Stimulated activated naive CD8-positive, alpha-beta T cell treated with anti-CD3 and anti-CD28 coated beads, Interleukin-15, Interleukin-2, amounts not matched to agents 100 ng/mL and 50 ng/mL, for 24 hours (primary cell): ENCODE data around the gene COL5A3.

ENCODE experiments used
- H3K27ac Mint-ChIP-seq: one replicate; pipeline ENCODE4 v1.8.0; 2021; ENCODE audit warnings: mild to moderate bottlenecking, mixed read lengths
- H3K27me3 Mint-ChIP-seq: one replicate; pipeline ENCODE4 v1.8.0; 2021; ENCODE audit warnings: mixed read lengths
- H3K36me3 Mint-ChIP-seq: one replicate; pipeline ENCODE4 v1.8.0; 2021; ENCODE audit warnings: low read depth, mixed read lengths
- H3K4me1 Mint-ChIP-seq: one replicate; pipeline ENCODE4 v1.8.0; 2021; ENCODE audit warnings: low read depth, mixed read lengths
- H3K4me3 Mint-ChIP-seq: one replicate; pipeline ENCODE4 v1.8.0; 2021; ENCODE audit warnings: mild to moderate bottlenecking, mixed read lengths
- H3K9me3 Mint-ChIP-seq: one replicate; pipeline ENCODE4 v1.8.0; 2021; ENCODE audit warnings: mixed read lengths

The COL5A3 gene

DNA sequence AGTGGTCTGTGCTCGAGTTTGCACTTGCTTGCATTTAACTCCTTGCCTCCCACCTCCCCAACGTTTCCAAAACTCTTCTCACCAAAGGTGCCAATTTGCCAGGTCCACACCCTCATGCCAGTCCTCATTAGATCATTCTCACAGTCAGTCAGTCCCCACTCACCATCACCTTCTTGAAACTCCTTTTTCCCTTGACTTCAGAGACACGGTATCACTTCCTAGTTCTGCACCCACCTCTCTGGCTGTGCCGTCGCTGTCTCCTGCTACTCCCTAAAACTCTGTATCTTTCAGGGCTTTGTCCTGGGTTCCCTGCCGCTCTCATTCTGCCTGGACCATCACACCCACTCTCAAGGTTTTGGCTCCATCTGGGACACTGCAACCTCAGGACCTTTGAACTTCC lies 93.6 kb downstream of the COL5A3 start:
- Mint-ChIP-seq H3K27ac (no peak overlapping the region), H3K27me3 (peaks cover 33% of the 10 kb centered on the region), H3K4me3 (no peak overlapping the region), H3K36me3 (no peaks in the 10 kb centered on the region), H3K4me1 (peaks cover 10% of the 10 kb centered on the region), H3K9me3 (no peaks in the 10 kb centered on the region)

DNA sequence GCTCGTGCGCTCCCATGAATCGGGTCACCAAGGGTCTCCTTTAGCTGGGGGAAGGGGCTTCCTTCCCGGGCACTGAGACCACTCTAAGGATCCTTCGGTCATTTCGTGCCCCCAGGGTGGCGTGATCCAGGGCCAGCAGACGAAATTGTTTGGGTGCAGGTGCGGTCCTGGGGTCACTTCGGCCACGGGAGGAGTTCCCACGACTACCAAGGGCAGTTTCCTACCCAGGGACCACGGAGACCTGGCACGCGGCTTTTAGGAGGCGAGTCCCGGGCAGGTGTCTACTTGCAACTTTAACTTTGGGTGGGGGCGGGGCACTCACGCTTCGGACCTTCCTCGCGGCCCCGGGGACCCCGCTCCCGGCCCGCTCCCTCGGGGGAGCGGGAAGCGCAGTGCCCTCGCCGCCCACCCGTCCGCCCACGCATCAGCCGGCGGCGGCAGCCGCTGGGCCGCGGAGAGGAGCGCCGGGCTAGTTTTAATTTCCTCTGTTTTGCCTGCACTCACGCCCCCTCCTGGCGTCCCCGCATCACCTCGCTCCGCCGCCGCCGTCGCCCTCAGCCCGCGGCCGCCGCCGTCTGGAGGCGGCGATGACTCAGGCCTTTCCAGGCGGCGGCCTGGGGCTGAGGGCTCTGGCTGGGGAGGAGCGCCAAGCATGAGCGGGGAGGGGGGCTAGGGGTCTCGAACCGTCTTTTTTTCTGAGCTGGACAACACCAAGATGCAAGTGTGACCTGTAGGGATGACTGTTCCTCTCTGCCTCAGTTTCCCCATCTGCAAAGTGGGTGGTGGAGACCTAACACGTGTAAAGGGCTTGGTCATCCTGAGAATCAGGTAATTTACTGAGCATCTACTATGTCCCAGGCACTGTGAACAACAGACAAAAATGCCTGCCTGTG lies 95.7 kb downstream of the COL5A3 start:
- Mint-ChIP-seq H3K27ac (no peak overlapping the region), H3K36me3 (no peaks in the 10 kb centered on the region), H3K27me3 (peaks cover 34% of the 10 kb centered on the region)

DNA sequence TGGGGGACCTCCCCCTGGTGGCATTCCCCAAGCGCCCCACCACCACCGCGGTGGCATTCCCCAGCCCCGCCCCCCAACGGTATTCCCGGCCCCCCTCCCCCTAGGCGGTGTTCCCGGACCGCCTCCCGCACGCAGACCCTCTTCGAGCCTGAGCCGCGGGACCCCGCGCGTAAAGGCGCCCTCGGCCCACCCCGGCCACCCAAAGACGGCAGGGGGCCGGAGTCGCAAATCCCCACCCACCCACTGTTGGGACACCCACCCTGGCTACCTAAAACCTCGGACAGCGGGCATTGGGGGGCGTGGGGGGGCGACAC lies 96.3 kb downstream of the COL5A3 start:
- H3K9me3 Mint-ChIP-seq: no peaks in the 10 kb centered on the region
- peak overlapping the region; percentile 75 for H3K4me3 Mint-ChIP-seq
- H3K27me3 Mint-ChIP-seq: peaks cover 40% of the 10 kb centered on the region
- no peak overlapping the region for H3K27ac Mint-ChIP-seq
- no peaks in the 10 kb centered on the region for H3K36me3 Mint-ChIP-seq
- peaks cover 10% of the 10 kb centered on the region for H3K4me1 Mint-ChIP-seq

More for the DNA sequence above, 95.7 kb downstream of the COL5A3 start:
- Mint-ChIP-seq H3K9me3 (no peaks in the 10 kb centered on the region), H3K4me1 (peaks cover 10% of the 10 kb centered on the region), H3K4me3 (peak overlapping the region; percentile 75)

DNA sequence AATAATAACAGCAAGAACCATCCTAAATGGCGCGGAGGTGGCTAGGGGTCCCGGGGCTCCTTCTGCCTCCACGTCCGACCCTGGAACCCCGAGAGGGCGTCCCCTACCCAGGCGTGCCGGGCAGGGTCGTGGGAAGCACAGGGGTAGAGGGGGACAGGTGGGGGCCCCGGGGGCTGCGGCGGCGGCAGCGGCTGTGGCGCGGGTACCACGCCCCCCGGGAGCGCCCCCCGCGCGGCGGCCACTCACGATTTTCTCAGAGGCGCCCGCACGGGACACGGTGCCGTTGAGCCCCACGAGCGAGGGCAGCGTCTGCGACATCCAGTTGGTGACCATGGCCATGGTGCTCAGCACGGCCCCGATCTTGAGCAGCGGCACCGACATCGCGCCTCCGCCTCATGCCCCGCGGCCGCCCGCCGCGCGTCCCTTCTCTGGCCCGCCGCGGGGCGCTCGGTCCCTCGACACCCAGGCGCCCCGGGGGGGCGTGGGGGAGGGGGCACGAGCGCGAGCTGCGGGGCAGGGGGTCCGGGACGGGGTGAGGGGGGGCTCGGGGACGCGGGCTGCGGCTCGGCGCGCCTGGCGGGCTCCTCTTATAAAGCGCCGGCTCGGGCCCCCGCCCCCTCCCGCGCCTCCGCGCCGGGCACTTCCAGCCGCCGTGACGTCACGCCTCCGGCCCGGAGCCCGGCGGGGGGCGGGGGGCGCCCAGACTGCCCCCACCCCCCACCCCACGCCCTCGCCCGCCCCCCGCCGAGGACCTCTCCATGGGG lies 96.9 kb downstream of the COL5A3 start:
- H3K27me3 Mint-ChIP-seq: peaks cover 35% of the 10 kb centered on the region
- H3K4me1 Mint-ChIP-seq: peaks cover 10% of the 10 kb centered on the region
- H3K27ac Mint-ChIP-seq: no peak overlapping the region
- no peaks in the 10 kb centered on the region for H3K36me3 Mint-ChIP-seq
- no peaks in the 10 kb centered on the region for H3K9me3 Mint-ChIP-seq
- peak overlapping the region; percentile 59 for H3K4me3 Mint-ChIP-seq

DNA sequence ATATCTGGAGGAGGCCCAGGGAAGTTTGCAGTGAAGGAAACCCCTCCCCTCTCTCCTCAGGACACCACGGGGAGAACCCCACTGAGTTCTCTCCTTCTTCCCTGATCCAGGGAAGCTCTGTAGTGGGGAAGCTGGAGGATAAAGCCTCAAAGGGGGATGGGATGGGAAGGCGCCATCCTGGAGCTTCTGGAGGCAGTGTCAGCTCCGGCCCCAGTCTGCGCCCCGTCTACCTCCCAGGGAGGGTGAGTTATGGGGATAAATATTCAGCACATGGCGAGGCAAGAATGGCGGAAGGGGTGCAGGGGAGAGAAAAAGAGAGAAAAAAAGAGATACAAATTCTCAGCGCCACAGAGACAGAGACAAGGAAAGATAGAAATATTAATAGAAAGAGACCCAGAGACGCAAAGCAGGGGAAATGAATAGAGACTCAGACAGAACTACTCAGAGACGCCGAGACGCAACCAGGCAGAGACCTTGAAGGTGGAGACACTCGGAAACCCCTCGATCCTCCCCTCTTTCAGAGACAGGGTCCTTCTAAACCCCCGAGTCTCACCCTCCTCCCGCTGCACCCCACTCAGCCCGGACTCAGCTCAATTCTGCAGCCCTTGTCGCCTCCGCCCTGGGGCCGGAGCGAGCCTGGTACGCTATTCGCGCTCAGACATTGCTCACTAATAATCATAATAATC lies 97.6 kb downstream of the COL5A3 start:
- H3K4me3 Mint-ChIP-seq: peak overlapping the region; percentile 59

DNA sequence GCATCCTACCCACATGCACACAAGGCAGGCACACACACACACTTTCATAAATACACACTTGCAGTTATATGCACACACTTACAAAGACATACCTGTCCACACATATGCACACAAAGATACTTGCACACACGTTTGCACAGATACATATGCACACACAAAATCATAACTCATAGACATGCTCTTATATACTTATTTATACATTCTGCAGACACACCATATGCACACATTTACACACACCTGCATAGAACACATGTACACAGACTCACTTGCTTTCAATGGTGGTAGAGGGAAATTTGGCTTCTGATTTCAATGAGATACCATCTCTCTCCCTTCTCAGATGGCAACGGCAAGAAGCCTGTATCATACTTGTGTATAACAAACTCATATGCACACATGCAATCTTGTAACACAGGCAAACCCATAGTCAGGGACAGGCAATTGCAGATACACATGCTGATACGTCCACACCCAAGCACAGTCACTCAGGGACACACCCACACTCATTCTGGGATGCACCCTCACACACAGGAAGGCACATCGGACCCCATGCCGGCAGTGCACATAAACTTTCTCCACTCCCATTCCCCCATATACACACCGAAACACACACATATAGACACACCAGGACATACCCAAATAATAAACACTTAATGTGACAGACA lies 98.6 kb downstream of the COL5A3 start:
- Mint-ChIP-seq H3K4me3 (no peak overlapping the region), H3K36me3 (no peaks in the 10 kb centered on the region), H3K4me1 (peaks cover 10% of the 10 kb centered on the region), H3K27ac (no peak overlapping the region), H3K27me3 (peaks cover 24% of the 10 kb centered on the region), H3K9me3 (no peaks in the 10 kb centered on the region)

More for the DNA sequence above, 97.6 kb downstream of the COL5A3 start:
- Mint-ChIP-seq H3K4me1 (peaks cover 10% of the 10 kb centered on the region), H3K9me3 (no peaks in the 10 kb centered on the region), H3K27ac (no peak overlapping the region), H3K36me3 (no peaks in the 10 kb centered on the region), H3K27me3 (peaks cover 34% of the 10 kb centered on the region)

DNA sequence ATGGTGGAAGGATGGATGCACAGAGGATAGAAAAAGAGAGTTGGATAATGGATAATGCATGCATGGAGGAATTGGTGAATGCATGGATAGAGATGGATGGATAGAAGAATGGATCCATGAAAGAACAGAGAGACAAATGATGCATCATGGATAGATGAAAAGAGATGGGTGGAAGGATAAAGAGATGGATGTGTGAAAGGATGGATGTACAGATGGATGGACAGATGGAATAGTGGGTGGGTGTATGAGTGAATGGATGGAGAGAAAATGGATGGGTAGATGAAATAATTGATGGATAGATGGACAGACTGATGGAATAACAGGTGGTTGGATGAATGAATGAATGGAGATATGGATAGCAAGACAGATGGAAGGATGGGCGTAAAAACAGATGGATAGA lies 99.7 kb downstream of the COL5A3 start:
- peaks cover 10% of the 10 kb centered on the region for H3K4me1 Mint-ChIP-seq
- H3K9me3 Mint-ChIP-seq: no peaks in the 10 kb centered on the region
- H3K36me3 Mint-ChIP-seq: no peaks in the 10 kb centered on the region
- H3K27ac Mint-ChIP-seq: no peak overlapping the region
- peaks cover 16% of the 10 kb centered on the region for H3K27me3 Mint-ChIP-seq
- H3K4me3 Mint-ChIP-seq: no peak overlapping the region
